Measurements from ENCODE around the gene ZNF775.

The ZNF775 gene

DNA sequence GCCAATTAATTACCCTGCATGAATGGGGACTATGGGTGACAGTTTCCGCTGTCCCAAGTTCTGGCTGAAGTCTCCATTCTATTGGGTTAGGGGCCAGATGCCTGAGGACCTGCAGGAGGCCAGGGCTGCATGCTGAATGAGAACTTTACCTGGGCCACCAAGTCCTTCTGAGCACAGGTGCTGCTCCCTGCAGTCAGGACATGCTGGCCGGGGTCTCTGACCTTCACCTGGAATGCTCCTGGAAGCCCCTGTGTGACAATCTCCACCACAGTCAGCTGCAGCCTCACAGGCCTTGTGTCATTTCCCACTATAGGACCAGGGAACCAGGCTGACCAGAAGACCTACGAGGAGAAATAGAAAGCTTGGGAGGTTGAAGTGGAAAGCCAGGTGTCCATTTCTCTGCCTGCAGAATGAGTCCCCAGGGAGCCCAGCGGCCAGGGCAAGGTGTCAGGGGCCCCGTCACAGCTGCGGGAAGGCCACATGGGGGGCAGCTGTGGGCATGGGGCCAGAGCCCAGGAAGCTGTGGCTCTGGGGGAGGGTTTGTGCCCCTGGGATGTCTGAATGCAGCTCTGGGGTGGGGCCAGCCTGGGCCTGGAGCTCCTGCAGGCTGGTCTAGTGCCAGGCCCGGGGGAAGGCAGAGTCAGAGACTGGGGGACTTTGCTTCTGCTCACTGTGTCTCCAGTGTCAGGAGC is 65.7 kb downstream of the ZNF775 start:
- DNase-seq: no peak

GRCh38 chr7:150446288-150446938 is 67.3 kb downstream of the ZNF775 start:
- DNase-seq: no peak
